H1 (cell line): ENCODE data around the gene ECEL1. TPM values are rescaled to one million over a fixed set of nuclear protein-coding genes. Genes with fewer than 3 reads are reported as not detected.

Source experiments
- CTCF ChIA-PET: fragments of 300-600 bp; sonication (Branson Sonifier 250); formaldehyde crosslinking; loops from one replicate; lab custom pipeline; 2021; ENCODE audit not compliant: partially characterized antibody; lab: Charles Lee
- POLR2A ChIA-PET: fragments of 300-600 bp; sonication (Branson Sonifier 250); formaldehyde crosslinking; loops from one replicate; lab custom pipeline; 2021; ENCODE audit warnings: inconsistent platforms; ENCODE audit not compliant: partially characterized antibody; lab: Charles Lee
- DNase-seq, 2 experiments: peaks; one replicate each; pipeline versions ENCODE4 v3.0.0 to v3.0.0-alpha.2; 2010 to 2022; ENCODE audit warnings: low spot score in 2 of 2, low read depth in 1 of 2, mixed read lengths in 1 of 2
- FAIRE-seq: peaks from 2 replicates; lab custom pipeline; 2011; peaks lifted over from hg19 to GRCh38; lab: Jason Lieb, UNC
- H2AFZ ChIP-seq: 2 replicates; pipeline ENCODE4 v1.8.1; 2012; ENCODE audit warnings: low read length, inconsistent platforms
- H2AK5ac ChIP-seq: 2 replicates; pipeline ENCODE4 v1.6.1; 2013; ENCODE audit warnings: low read depth, low read length
- H2BK120ac ChIP-seq: replicated peaks from 2 replicates; pipeline ENCODE3; 2013; ENCODE audit warnings: low read depth, low read length, inconsistent platforms
- H2BK12ac ChIP-seq: 2 replicates; pipeline ENCODE4 v1.6.1; 2013; ENCODE audit warnings: low read depth, low read length
- H2BK15ac ChIP-seq: 2 replicates; pipeline ENCODE4 v1.6.1; 2013; ENCODE audit warnings: low read length
- H2BK20ac ChIP-seq: 2 replicates; pipeline ENCODE4 v1.6.1; 2013; ENCODE audit warnings: low read length
- H2BK5ac ChIP-seq: 2 replicates; pipeline ENCODE4 v1.6.1; 2013; ENCODE audit warnings: low read depth, low read length
- H3K14ac ChIP-seq: 2 replicates; pipeline ENCODE4 v1.6.1; 2013; ENCODE audit warnings: inconsistent platforms; ENCODE audit not compliant: insufficient read length
- H3K18ac ChIP-seq: 2 replicates; pipeline ENCODE4 v1.6.1; 2013; ENCODE audit warnings: low read length; ENCODE audit errors: extremely low read depth
- H3K23ac ChIP-seq: 2 replicates; pipeline ENCODE4 v1.6.1; 2013; ENCODE audit warnings: inconsistent platforms; ENCODE audit not compliant: insufficient read length
- H3K23me2 ChIP-seq: 2 replicates; pipeline ENCODE4 v1.6.1; 2013; ENCODE audit warnings: low read depth, low read length
- H3K27ac ChIP-seq: 2 replicates; pipeline ENCODE4 v1.6.1; 2011; ENCODE audit warnings: low read depth, low read length, inconsistent platforms
- H3K27me3 ChIP-seq, 4 experiments: replicated peaks in 1 of 4; 1 replicate in 1 of 4; 2 replicates in 3 of 4; pipeline versions ENCODE4 v1.6.1 to v1.8.1; 2011 to 2013; ENCODE audit warnings: low read length in 3 of 4, mild to moderate bottlenecking in 3 of 4, inconsistent platforms in 2 of 4, mixed read lengths in 2 of 4, moderate library complexity in 1 of 4; ENCODE audit not compliant: control insufficient read depth in 3 of 4, insufficient read depth in 3 of 4; ENCODE audit errors: extremely low read depth in 1 of 4
- H3K36me3 ChIP-seq, 4 experiments: 2 replicates each; pipeline versions ENCODE4 v1.6.1 to v1.8.1; 2011 to 2013; ENCODE audit warnings: mild to moderate bottlenecking in 4 of 4, low read length in 3 of 4, moderate library complexity in 2 of 4, control low read depth in 1 of 4, inconsistent platforms in 1 of 4; ENCODE audit not compliant: insufficient read depth in 4 of 4, control insufficient read depth in 2 of 4
- H3K4ac ChIP-seq: replicated peaks from 2 replicates; pipeline ENCODE3; 2013; ENCODE audit warnings: low read length, low read depth, mixed read lengths, inconsistent platforms; ENCODE audit not compliant: insufficient read length
- H3K4me1 ChIP-seq, 4 experiments: replicated peaks in 1 of 4; 1 replicate in 1 of 4; 2 replicates in 3 of 4; pipeline versions ENCODE4 v1.6.1 to v1.8.1; 2011 to 2013; ENCODE audit warnings: low read length in 3 of 4, inconsistent platforms in 2 of 4, mixed read lengths in 1 of 4; ENCODE audit not compliant: insufficient read depth in 4 of 4, control insufficient read depth in 3 of 4
- H3K4me2 ChIP-seq, 2 experiments: 2 replicates each; pipeline versions ENCODE4 v1.6.1 to v1.8.1; 2011 to 2013; ENCODE audit warnings: low read depth in 2 of 2, low read length in 2 of 2, control low read depth in 1 of 2, inconsistent platforms in 1 of 2, mild to moderate bottlenecking in 1 of 2; ENCODE audit not compliant: insufficient read depth in 1 of 2
- H3K4me3 ChIP-seq, 4 experiments: fragments of 200-600, 300-600 bp in 1 of 4; sonication (generic), shearing (Covaris generic), sonication (Bioruptor Twin) in 1 of 4; 2 replicates each; pipeline versions ENCODE4 v1.5.1 to v1.8.1; 2011 to 2016; ENCODE audit warnings: low read length in 4 of 4, low read depth in 3 of 4, control low read depth in 2 of 4, inconsistent platforms in 2 of 4, mild to moderate bottlenecking in 2 of 4, mixed read lengths in 1 of 4, moderate library complexity in 1 of 4; ENCODE audit not compliant: insufficient read depth in 2 of 4; ENCODE audit errors: extremely low read depth in 1 of 4
- H3K56ac ChIP-seq: replicated peaks from 2 replicates; pipeline ENCODE3; 2013; ENCODE audit warnings: low read depth, mild to moderate bottlenecking, mixed read lengths, low read length, inconsistent platforms; ENCODE audit not compliant: insufficient read length
- H3K79me1 ChIP-seq: 2 replicates; pipeline ENCODE4 v1.6.1; 2013; ENCODE audit warnings: low read depth, low read length, control low read depth
- H3K79me2 ChIP-seq, 2 experiments: 2 replicates each; pipeline versions ENCODE4 v1.6.1 to v1.8.1; 2012 to 2013; ENCODE audit warnings: low read length in 2 of 2, mild to moderate bottlenecking in 2 of 2, inconsistent platforms in 1 of 2; ENCODE audit not compliant: insufficient read depth in 2 of 2, control insufficient read depth in 1 of 2
- H3K9ac ChIP-seq, 4 experiments: replicated peaks in 1 of 4; 1 replicate in 1 of 4; 2 replicates in 3 of 4; pipeline versions ENCODE4 v1.6.1 to v1.8.1; 2011 to 2013; ENCODE audit warnings: low read depth in 3 of 4, low read length in 3 of 4, control low read depth in 2 of 4, mild to moderate bottlenecking in 2 of 4, moderate library complexity in 2 of 4, inconsistent platforms in 1 of 4; ENCODE audit errors: extremely low read depth in 1 of 4
- H3K9me3 ChIP-seq, 2 experiments: 2 replicates each; pipeline versions ENCODE4 v1.6.1 to v1.8.1; 2012 to 2013; ENCODE audit warnings: mild to moderate bottlenecking in 2 of 2, moderate library complexity in 2 of 2, control low read depth in 1 of 2, inconsistent platforms in 1 of 2, low read depth in 1 of 2, low read length in 1 of 2, mixed read lengths in 1 of 2; ENCODE audit not compliant: insufficient read depth in 2 of 2
- H4K20me1 ChIP-seq, 2 experiments: replicated peaks in 1 of 2; 2 replicates each; pipeline versions ENCODE3 to v1.8.1; 2011 to 2013; ENCODE audit warnings: inconsistent platforms in 2 of 2, low read length in 2 of 2, mild to moderate bottlenecking in 1 of 2; ENCODE audit not compliant: insufficient read depth in 2 of 2, control insufficient read depth in 1 of 2
- H4K5ac ChIP-seq: 2 replicates; pipeline ENCODE4 v1.6.1; 2013; ENCODE audit warnings: low read length, low read depth, mixed read lengths, inconsistent platforms; ENCODE audit not compliant: insufficient read length
- H4K8ac ChIP-seq: 2 replicates; pipeline ENCODE4 v1.8.0; 2013; ENCODE audit warnings: mild to moderate bottlenecking, moderate library complexity, low read length, inconsistent platforms; ENCODE audit not compliant: insufficient read depth; ENCODE audit errors: extremely low read depth
- H4K91ac ChIP-seq: replicated peaks from 2 replicates; pipeline ENCODE3; 2013; ENCODE audit warnings: low read length, mixed read lengths, inconsistent platforms; ENCODE audit not compliant: insufficient read length
- POLR2A ChIP-seq, 2 experiments: IDR thresholded peaks; 1 replicate in 1 of 2; 2 replicates in 1 of 2; pipeline ENCODE4 v1.6.1; 2011; ENCODE audit warnings: low read depth in 2 of 2, low read length in 2 of 2, mild to moderate bottlenecking in 2 of 2; ENCODE audit errors: control extremely low read depth in 1 of 2
- SP1 ChIP-seq: IDR thresholded peaks from 2 replicates; pipeline ENCODE4 v1.6.1; 2011; ENCODE audit warnings: low read depth, low read length
- SP4 ChIP-seq: IDR thresholded peaks from 2 replicates; pipeline ENCODE4 v1.6.1; 2012; ENCODE audit warnings: low read length, inconsistent platforms
- TCF12 ChIP-seq: IDR thresholded peaks from 2 replicates; pipeline ENCODE4 v1.6.1; 2011; ENCODE audit warnings: low read depth, mild to moderate bottlenecking, low read length
- whole genome bisulfite sequencing, 2 experiments: shearing (Covaris generic) in 1 of 2; methylation state at CpG; one replicate each; pipeline versions ENCODE4 v1.1.6 to v1.1.7; 2013 to 2015; ENCODE audit warnings: low lambda C conversion rate in 2 of 2, mixed read lengths in 2 of 2, inconsistent platforms in 1 of 2, low coverage in 1 of 2, missing lambda C conversion rate in 1 of 2; ENCODE audit not compliant: insufficient replicate concordance in 2 of 2, insufficient coverage in 1 of 2, insufficient read length in 1 of 2; ENCODE audit errors: extremely low coverage in 1 of 2, missing lambda C conversion rate in 1 of 2; 5-methylcytosine and 5-hydroxymethylcytosine counted together
- polyA plus RNA-seq, 7 experiments: library from polyadenylated mRNA; depleted of rRNA in 3 of 7; stranded (reverse) in 5 of 7; unstranded in 2 of 7; fragments of >200 nt in 5 of 7; fragments of 200-250 nt in 2 of 7; gene quantifications; 1 replicate in 5 of 7; 2 replicates in 1 of 7; 4 replicates in 1 of 7; pipeline versions ENCODE4 v1.2.1 to v1.2.3, GENCODE V29; 2011 to 2013; ENCODE audit warnings: missing spikeins in 2 of 7, mixed read lengths in 2 of 7
- total RNA-seq: library from RNA; stranded (reverse); fragmentation: NEBNext Ultra II Directional; extraction: Animal tissue kit (Norgen Biotek cat#: 25700); gene quantifications from 2 replicates; pipeline ENCODE4 v1.2.1, GENCODE V29; 2021

Gene ECEL1
- total and polyA plus RNA-seq, 2 of the 8 experiments (the other 6 are each of a cell fraction or from before 2014, with no cell fraction given) = 7.7 to 20.2 TPM

- Histone ChIP-seq H2BK120ac (no peak overlapping the region), H3K23me2 (no peaks in the 10 kb centered on the region; the same call in 1 of the 2 replicates), H4K20me1 (no peaks in the 10 kb centered on the region), H2AFZ (no peak overlapping the region), H3K27me3 (no peaks in the 10 kb centered on the region), H3K14ac (no peak overlapping the region), H3K56ac (no peak overlapping the region), H4K91ac (no peak overlapping the region), H2BK15ac (no peak overlapping the region), H2BK5ac (no peak overlapping the region), H2BK20ac (no peak overlapping the region), H3K4me1 (peaks cover 0 to 3% (median 0%) of the 10 kb centered on the region in 4 experiments; a peak in 1 of 7 replicates), H3K4ac (no peak overlapping the region), H3K9ac (no peak overlapping the region), H3K36me3 (no peaks in the 10 kb centered on the region), H3K23ac (no peak overlapping the region), H4K8ac (no peak overlapping the region), H3K18ac (no peak overlapping the region), H3K4me3 (no peak overlapping the region), H3K4me2 (no peak overlapping the region), H3K27ac (no peak overlapping the region), H2BK12ac (no peak overlapping the region), H4K5ac (no peak overlapping the region), H3K79me2 (no peaks in the 10 kb centered on the region), H3K79me1 (no peaks in the 10 kb centered on the region), H3K9me3 (no peaks in the 10 kb centered on the region), H2AK5ac (no peak overlapping the region)
- POLR2A ChIA-PET = no interaction called here
- 93% methylated on average over 27 of the region's 27 CpGs; no CpG with 5 or more reads in 1 of the 2 experiments for WGBS, 2 experiments
- CTCF ChIA-PET = interaction anchor here (1.1 to 1.8 kb wide), 8 partner anchors 8 to 65 kb away, joined by 3 to 9 read pairs (median 4); no protein-coding TSS in a partner anchor
- FAIRE-seq (no peak), DNase-seq (no peak)
- no peak for TF ChIP-seq TCF12
- no peak for TF ChIP-seq SP4
- no peak for TF ChIP-seq SP1
- no peak for TF ChIP-seq POLR2A (IDR thresholded peaks at IDR 0.05; ENCODE audit: control extremely low read depth in 1 of 2, low read depth in 2 of 2, low read length in 2 of 2)
Measured at GRCh38 chr2:232456296-232457120, 31.1 kb downstream of the ECEL1 start.
